UCSD-AML1 (cell line): Measurements from ENCODE around the gene KCNJ12.

Experiments used
- DNase-seq: peaks from one replicate; lab custom pipeline; 2025; ENCODE audit not compliant: unreplicated experiment; lab: John Stamatoyannopoulos, UW

The KCNJ12 gene

DNA sequence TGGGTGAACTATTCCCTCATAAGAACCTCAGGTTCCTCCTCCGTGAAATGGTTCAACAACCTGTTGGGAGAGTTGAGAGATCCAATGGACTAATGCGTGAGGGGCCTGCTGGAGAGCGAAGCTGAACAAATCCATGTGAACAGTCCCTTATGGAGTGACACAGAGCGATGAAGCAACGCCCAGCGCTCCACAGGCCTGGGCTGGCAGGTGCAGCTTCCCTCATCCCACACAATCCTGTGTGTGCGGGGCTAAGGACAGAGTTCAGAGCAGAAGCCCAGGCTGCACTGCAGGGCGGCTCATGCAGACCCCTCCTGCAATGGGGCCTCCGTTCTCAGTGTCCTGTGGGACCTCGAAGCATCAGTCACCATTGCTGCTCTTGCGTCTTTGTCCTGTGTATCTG lies 90.4 kb downstream of the KCNJ12 start:
- DNase-seq: no peak

- no peak for DNase-seq
These were observed 91.0 kb downstream of the KCNJ12 start for GRCh38 chr17:21467196-21467595.

DNA sequence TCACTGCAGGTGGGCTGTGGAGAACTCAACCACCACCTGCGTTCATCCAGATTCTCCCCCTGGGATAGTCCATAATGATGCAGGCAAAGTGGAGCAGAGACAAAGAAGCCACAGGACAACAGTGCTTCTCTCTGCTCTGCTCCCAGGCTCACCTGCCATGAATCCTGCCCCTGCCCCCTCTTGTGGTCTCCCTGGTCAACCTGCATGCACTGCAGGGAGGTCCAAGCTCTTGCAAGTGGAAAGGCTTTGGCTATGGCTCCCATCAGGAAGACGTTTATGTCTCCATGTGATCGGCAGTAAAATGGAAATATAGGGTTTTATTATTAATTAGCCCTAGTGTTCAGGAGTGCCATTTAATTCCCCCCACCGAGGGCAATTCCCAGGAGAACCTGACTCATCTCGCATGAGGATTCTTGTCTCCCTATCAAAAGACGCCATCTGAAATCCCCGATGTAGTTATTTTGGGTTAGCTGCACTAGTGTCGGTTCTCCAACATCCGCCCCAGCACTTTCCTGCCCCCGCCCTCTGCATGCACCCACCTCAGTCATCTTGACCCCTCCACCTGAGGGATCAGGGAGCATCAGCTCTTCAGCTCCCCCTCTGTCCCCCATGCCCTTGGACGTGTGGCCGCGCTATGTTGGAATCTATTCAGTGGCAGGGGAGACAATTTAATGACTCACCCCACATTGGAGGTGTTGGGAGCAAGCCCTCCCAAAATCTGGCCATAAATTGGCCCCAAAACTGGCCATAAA lies 91.8 kb downstream of the KCNJ12 start:
- DNase-seq: no peak
